ENCODE results near the gene BCKDHA. TPM values are rescaled to one million over a fixed set of nuclear protein-coding genes. Genes with fewer than 3 reads are reported as not detected.
"Not testable (repeated sequence)": the region's sequence is repeated elsewhere in the genome, so short reads cannot be mapped to it uniquely, and the experiment has no call there.

Gene BCKDHA
- total RNA-seq, 3 donors from 2014 or later, result 23.7 to 29.1 (median 26.7) TPM

DNA sequence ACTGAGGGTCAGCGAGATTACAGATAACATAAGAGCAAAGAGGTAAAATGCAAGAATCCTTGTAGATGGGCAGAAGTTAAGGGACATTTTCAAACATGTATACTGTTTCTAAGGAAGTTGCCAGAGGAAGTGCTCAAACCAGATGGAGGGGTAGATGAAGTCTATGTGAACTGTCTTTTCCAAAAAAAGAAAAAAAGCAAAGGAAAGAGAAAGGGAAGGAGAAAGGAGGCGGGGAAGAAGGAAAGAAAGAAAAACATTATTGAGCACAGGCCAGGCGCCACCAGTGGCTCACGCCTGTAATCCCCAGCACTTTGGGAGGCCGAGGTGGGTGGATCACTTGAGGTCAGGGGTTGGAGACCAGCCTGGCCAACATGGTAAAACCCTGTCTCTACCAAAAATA lies 36.8 kb downstream of the BCKDHA start:
- ATAC-seq, result no peak
- peaks cover 24% of the 10 kb centered on the region for H3K36me3 Mint-ChIP-seq (ENCODE audit: insufficient read depth)
- no peaks in the 10 kb centered on the region for H3K27me3 Mint-ChIP-seq (ENCODE audit: low read depth)
- no peak overlapping the region for H3K4me3 Mint-ChIP-seq
- DNase-seq, result no peak
- H3K4me1 Mint-ChIP-seq (ENCODE audit: low read depth), result peaks cover 17% of the 10 kb centered on the region
- no peaks in the 10 kb centered on the region for H3K9me3 Mint-ChIP-seq

DNA sequence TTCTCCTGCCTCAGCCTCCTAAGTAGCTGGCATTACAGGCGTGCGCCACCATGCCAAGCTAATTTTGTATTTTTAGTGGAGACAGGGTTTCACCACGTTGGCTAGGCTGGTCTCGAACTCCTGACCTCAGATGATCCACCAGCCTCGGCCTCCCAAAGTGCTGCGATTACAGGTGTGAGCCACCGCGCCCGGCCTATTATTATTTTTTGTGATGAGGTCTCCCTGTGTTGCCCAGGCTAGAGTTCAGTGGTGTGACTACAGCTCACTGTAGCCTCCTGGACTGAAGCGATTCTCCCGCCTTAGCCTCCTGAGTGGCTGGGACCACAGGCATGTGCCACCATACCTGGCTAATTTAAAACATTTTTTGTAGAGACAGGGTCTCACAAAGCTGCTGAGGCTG lies 37.8 kb downstream of the BCKDHA start:
- not testable (repeated sequence) for H3K27me3 Mint-ChIP-seq (ENCODE audit: low read depth); H3K4me3 Mint-ChIP-seq; DNase-seq; ATAC-seq; H3K9me3 Mint-ChIP-seq
- Mint-ChIP-seq H3K4me1 (ENCODE audit: low read depth) (peaks cover 17% of the 10 kb centered on the region), H3K36me3 (ENCODE audit: insufficient read depth) (peaks cover 24% of the 10 kb centered on the region)

DNA sequence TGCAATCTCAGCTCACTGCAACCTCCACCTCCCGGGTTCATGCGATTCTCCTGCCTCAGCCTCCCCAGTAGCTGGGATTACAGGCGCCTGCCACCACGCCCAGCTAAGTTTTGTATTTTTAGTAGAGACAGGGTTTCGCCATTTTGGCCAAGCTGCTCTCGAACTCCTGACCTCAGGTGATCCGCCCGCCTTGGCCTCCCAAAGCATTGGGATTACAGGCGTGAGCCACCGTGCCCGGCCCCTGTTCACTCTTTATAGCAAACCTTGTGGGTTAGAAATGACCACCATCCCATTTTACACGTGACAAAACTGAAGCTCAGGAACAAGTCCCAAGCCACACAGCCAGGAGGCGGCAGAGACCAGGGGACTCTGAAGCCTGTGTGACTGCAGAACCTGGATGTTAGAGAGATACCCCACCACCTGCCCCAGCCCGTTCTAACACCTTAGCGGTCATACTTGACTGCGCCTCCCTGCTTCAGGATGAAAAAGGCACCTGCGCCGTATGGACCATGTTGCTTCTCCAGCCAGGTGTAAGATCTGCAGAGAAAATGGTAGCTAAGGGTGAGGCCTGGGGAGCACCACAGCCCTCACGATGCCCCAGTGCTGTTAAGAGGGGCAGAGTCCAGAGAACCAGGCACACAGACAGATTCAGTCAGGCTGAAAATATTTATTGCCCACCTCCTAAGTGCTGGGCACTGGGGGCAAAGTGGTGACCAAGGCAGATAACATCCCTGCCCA lies 38.5 kb downstream of the BCKDHA start:
- no peak for ATAC-seq
- H3K36me3 Mint-ChIP-seq (ENCODE audit: insufficient read depth), result peaks cover 22% of the 10 kb centered on the region
- H3K4me3 Mint-ChIP-seq, result no peak overlapping the region
- H3K9me3 Mint-ChIP-seq, result no peaks in the 10 kb centered on the region
- H3K27me3 Mint-ChIP-seq (ENCODE audit: low read depth), result no peaks in the 10 kb centered on the region
- H3K4me1 Mint-ChIP-seq (ENCODE audit: low read depth), result peaks cover 15% of the 10 kb centered on the region
- no peak for DNase-seq

DNA sequence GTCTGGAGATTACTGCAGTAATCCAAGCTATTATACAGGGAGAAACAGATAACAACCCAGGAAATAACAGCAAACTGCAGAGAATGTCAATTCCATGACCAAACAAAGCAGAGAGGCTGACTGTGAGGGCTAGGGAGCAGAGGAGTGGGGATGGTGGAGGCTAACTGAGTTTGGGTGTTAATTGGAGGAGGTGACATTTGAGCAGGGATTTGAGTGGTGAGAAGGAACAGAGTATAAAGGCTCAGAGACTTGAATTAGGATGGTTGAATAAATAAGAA lies 39.0 kb downstream of the BCKDHA start:
- no peaks in the 10 kb centered on the region for H3K9me3 Mint-ChIP-seq
- no peak overlapping the region for H3K4me3 Mint-ChIP-seq
- ATAC-seq (no peak), DNase-seq (no peak)
- no peaks in the 10 kb centered on the region for H3K27me3 Mint-ChIP-seq (ENCODE audit: low read depth)
- H3K36me3 Mint-ChIP-seq (ENCODE audit: insufficient read depth), result peaks cover 21% of the 10 kb centered on the region
- peaks cover 15% of the 10 kb centered on the region for H3K4me1 Mint-ChIP-seq (ENCODE audit: low read depth)

DNA sequence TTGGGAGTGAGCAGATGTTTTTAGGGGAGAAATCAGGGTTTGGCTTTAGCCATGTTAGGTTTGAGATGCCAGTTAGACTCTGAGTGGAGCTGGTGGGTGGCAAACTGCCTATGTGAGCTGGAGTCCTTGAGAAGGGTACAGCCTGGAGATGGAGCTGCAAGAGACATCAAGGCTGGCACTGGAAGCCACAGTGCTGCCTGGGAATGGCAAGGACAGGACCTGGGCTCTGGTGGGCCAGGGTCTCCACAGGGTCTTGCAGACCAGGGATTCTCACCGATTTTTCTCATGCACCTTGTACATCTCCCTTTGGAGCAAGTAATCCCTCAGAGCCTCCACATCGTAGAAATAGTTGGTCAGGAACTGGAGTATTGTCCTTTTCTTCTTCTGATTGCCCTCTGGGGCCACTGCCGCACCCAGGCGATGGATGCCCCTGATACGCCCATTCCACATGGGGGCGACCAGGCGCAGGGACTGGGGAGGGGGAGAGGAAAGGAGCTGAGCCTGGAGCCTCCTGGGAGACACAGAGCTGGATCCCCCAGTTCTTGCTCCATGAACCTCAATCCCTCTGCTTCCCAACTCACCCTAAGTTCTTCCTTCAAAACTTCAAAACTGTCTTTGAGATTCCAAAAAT lies 40.4 kb downstream of the BCKDHA start:
- Mint-ChIP-seq H3K4me3 (peak overlapping the region; percentile 45), H3K27me3 (ENCODE audit: low read depth) (no peaks in the 10 kb centered on the region), H3K4me1 (ENCODE audit: low read depth) (peaks cover 15% of the 10 kb centered on the region), H3K9me3 (no peaks in the 10 kb centered on the region), H3K36me3 (ENCODE audit: insufficient read depth) (peaks cover 11% of the 10 kb centered on the region)
- ATAC-seq (no peak), DNase-seq (no peak)

DNA sequence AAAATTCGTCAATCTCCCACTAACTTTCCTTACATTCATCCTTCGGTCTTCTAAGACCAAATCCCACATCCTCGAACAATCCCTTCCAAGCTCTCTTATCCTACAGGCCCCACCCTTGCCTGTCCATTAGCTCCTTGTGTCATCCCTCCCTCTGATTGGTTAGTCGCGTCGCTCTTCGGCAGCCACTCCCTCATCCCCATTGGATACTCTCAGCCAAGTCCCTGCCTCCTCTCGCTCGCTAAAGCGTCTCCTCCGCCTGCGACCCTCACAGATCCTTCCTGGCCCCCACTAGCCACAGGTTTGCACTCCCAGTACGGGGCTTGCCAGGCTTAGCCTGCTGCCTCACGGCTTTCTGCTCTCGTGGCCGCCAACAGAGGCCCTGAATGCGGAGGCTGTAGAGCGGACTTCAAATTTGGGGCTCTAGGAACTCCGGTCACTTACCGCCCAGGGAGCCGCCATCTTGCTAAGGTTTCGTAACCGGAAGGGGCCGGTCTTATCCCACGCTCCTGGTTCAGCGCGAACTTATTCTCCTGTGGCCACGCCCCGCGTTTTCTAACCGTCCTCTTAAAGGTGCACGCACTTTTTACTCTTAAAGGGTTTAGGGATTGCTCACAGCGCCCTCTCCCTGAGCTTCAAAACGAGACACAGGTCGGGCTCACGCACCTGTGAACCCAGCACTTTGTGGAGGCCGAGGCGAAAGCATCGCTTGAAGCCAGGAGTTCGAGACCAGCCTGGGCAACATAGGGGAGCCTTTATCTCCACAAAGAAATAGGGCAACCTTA lies 42.0 kb downstream of the BCKDHA start, which contains the start of gene DMAC2:
Gene DMAC2 (minus strand): TSS at position 472 of the 782 bp plus-strand sequence. CDS start 13 bp downstream, at position 459.
- peak; percentile 95 to 97 for ATAC-seq
- Mint-ChIP-seq H3K4me3 (no peak within 1 kb of the TSS), H3K36me3 (ENCODE audit: insufficient read depth) (peaks cover 9% of the 10 kb centered on the region), H3K9me3 (no peaks in the 10 kb centered on the region), H3K4me1 (ENCODE audit: low read depth) (peaks cover 13% of the 10 kb centered on the region), H3K27me3 (ENCODE audit: low read depth) (no peaks in the 10 kb centered on the region)
- peak; percentile 90 for DNase-seq

DNA sequence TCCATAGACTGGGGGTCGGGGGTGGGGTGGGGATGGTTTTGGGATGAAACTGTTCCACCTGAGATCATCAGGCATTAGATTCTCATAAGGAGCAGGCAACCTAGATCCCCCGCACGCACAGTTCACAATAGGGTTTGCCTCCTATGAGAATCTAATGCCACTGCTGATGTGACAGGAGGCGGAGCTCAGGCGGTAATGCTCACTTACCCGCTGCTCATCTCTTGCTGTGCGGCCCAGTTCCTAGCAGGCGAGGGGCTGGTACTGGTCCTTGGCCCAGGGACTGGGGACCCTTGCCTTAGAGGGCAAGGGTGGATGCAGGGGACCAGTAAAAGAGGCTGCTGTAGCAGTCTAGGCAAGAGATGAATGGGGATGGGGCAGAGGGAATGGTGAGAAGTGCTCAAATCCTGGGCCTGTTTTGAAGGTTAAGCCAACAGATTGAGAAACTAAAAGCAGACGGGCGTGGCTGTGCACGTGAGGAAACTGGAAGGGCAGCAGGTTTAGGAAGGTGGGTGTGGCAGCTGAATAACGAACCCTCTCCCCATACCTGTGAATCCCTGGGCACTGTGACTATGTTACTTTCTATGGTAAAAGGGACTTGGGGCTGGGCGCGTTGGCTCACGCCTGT lies 43.8 kb downstream of the BCKDHA start:
- no peak for DNase-seq
- ATAC-seq, result no peak
- Mint-ChIP-seq H3K4me1 (ENCODE audit: low read depth) (peaks cover 13% of the 10 kb centered on the region), H3K4me3 (no peak overlapping the region), H3K27me3 (ENCODE audit: low read depth) (peaks cover 4% of the 10 kb centered on the region), H3K36me3 (ENCODE audit: insufficient read depth) (peaks cover 8% of the 10 kb centered on the region), H3K9me3 (no peaks in the 10 kb centered on the region)

DNA sequence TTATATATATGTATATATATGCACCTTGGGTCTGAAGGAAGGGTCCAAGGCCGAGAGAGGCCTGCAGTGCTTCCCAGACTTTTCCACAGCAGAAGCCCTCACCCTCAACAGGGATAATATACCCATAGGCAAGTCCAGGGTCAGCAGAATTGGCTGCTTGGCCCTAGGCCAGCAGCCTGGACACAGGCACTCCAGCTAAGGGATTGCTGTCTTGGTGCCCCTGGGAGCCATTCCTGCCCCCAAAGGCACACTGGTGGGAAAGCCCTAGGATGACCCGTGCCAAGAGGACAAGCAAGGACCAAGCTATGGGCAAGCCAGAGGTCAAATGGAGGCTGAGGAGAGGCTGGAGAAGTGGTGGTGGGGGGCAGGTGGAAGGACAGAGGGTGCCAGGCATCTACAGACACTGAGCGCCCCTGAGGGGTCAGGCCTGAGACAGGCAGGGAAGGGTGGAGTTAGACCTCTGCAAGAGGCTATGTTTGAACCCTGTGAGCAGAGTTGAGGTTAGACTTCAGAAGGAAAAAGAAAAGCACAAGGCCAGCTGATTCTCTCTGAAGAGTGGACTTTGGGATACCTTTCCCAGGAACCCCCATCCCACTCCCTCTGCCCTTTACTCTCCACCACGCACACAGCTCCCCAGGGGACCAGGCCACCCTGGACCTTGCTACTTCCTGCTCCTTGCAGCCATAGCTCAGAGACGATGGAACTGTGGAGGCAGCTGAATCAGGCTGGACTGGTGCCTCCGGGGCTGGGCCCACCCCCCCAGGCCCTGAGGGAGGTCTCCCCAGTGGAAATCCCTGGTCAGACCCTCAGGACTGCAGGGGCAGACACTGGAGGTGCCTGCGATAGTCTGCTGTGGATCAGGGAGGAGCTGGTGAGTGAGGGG lies 45.1 kb downstream of the BCKDHA start, which contains the start of gene ERICH4:
Gene ERICH4 (plus strand): TSS at position 684 of the 883 bp plus-strand sequence. CDS start 14 bp downstream, at position 698.
- peaks cover 11% of the 10 kb centered on the region for H3K4me1 Mint-ChIP-seq (ENCODE audit: low read depth)
- peaks cover 10% of the 10 kb centered on the region for H3K27me3 Mint-ChIP-seq (ENCODE audit: low read depth)
- no peaks in the 10 kb centered on the region for H3K9me3 Mint-ChIP-seq
- DNase-seq, result no peak
- peaks cover 2% of the 10 kb centered on the region for H3K36me3 Mint-ChIP-seq (ENCODE audit: insufficient read depth)
- H3K4me3 Mint-ChIP-seq, result no peak within 1 kb of the TSS
- ATAC-seq, result no peak

DNA sequence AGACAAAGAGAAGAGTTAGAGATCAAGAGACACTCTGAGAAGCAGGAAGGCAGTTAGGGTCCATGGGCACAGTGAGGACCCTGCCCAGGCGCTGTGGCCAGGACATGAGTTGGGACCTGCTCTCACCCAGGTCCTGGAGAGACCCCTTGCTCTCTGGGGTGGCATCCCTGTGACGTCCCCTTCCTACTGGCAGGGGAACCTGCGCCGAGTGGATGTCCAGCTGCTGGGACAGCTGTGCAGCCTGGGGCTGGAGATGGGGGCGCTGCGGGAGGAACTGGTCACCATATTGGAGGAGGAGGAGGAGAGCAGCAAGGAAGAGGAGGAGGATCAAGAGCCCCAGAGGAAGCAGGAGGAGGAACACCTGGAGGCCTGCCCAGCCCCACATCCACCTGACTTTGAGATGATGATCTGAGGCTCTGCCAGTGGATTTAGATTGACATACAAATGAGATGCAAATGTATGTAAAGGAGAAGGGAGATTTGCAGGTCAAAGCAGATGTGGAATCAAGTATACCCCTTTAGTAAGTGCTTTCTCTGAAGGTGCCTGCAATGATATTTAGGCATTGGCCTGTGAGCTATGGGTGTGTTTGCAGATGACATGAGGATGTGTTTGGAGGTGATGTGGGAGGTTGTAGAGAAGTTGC lies 46.3 kb downstream of the BCKDHA start:
- Mint-ChIP-seq H3K36me3 (ENCODE audit: insufficient read depth) (no peaks in the 10 kb centered on the region), H3K27me3 (ENCODE audit: low read depth) (peaks cover 13% of the 10 kb centered on the region), H3K9me3 (no peaks in the 10 kb centered on the region), H3K4me1 (ENCODE audit: low read depth) (no peaks in the 10 kb centered on the region), H3K4me3 (no peak overlapping the region)
- DNase-seq (no peak), ATAC-seq (no peak)

DNA sequence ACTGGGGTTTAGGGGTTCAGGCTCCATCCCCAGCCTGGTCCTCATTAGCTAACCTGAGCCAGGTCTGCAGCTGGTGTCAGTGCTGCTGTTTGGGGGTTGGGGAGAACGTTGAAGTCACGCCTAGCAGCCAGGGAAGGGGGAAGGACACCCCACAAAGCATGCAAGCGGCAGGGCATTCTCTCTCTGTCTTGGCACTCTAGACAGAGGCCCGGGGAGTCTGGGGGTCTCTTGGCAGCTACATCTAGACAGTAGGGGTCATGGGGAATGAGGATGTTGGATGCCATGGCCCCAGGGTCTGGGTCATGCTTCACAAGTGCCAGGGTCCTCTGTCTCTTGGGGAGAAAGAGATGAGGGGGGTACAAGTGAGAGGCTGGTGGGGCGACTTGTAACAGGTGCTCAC lies 48.0 kb downstream of the BCKDHA start:
- no peak for DNase-seq
- no peaks in the 10 kb centered on the region for H3K36me3 Mint-ChIP-seq (ENCODE audit: insufficient read depth)

DNA sequence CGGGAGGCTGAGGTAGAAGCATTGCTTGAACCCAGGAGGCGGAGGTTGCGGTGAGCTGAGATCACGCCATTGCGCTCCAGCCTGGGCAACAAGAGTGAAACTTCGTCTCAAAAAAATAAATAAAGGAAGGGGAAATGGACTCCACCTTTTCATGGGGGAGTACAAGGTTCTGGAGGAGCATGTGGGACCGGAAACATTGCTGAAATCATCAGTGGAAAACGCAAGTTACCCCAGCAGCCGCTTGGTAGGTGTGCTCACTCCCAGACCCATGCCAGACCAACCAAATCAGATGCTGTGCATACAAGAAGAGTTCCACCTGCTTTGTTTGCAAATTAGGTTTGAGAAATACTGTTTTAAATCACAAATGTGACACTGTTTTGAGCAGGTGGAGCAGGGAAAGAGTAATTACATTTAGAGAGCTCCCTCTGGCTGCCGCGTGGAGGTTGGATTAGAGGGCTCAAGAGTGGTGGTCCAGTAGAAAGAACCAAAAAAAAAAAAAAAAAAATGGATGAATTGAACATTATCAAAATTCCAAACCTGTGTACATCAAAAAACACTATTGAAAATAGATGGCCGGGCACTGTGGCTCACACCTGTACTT lies 50.2 kb downstream of the BCKDHA start:
- no peaks in the 10 kb centered on the region for H3K36me3 Mint-ChIP-seq (ENCODE audit: insufficient read depth)
- H3K27me3 Mint-ChIP-seq (ENCODE audit: low read depth), result peaks cover 17% of the 10 kb centered on the region
- DNase-seq (no peak), ATAC-seq (no peak)
- H3K9me3 Mint-ChIP-seq, result no peaks in the 10 kb centered on the region
- peaks cover 6% of the 10 kb centered on the region for H3K4me1 Mint-ChIP-seq (ENCODE audit: low read depth)
- H3K4me3 Mint-ChIP-seq, result peak overlapping the region; percentile 45

More for the DNA sequence above, 48.0 kb downstream of the BCKDHA start:
- ATAC-seq, result no peak
- Mint-ChIP-seq H3K27me3 (ENCODE audit: low read depth) (peaks cover 17% of the 10 kb centered on the region), H3K9me3 (no peaks in the 10 kb centered on the region), H3K4me1 (ENCODE audit: low read depth) (peaks cover 6% of the 10 kb centered on the region), H3K4me3 (no peak overlapping the region)

DNA sequence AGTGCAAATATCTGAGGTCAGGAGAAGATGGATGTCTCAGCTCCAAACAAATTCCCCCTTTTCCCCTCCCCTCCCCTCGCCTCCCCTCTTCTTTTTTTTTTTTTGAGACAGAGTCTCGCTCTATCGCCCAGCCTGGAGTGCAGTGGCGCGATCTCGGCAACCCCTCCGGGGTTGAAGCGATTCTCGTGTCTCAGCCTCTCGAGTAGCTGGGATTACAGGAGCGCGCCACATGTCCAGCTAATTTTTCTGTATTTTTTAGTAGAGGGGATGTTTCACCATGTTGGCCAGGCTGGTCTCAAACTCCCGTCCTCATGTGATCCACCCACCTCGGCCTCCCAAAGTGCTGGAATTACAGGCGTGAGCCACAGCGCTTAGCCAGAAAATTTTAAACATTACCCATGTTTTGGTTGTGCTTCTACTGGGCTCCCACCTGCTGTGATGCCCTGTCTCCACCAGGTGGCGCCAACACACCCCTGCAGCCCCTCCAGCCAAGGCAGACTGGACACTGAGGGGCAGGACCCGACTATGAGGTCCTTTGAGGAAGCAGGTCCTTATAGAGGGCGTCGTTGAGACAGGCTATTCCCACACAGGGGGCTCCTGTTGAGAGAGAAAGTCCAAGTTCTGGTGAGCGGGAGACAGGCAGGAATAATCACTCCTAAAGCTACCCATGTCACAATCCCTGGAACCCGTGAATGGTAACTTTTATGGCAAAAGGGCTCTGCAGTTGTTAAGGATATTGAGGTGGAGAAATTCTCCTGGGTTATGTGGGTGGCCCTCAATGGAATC lies 51.7 kb downstream of the BCKDHA start:
- no peaks in the 10 kb centered on the region for H3K9me3 Mint-ChIP-seq
- no peaks in the 10 kb centered on the region for H3K36me3 Mint-ChIP-seq (ENCODE audit: insufficient read depth)
- peaks cover 6% of the 10 kb centered on the region for H3K4me1 Mint-ChIP-seq (ENCODE audit: low read depth)
- peak overlapping the region; percentile 81 for H3K4me3 Mint-ChIP-seq
- DNase-seq (peak; percentile 66), ATAC-seq (peak; percentile 86 to 91)
- H3K27me3 Mint-ChIP-seq (ENCODE audit: low read depth), result peaks cover 17% of the 10 kb centered on the region
